ENCODE data around the gene TRIP12.

GRCh38 chr2:229714080-229714735 lies 207.6 kb downstream of the TRIP12 start, which contains the start of gene DNER:
- TF ChIP-seq CTCF (IDR thresholded peaks at IDR 0.05) (no peak), POLR2A (IDR thresholded peaks at IDR 0.05) (no peak)
